ENCODE data around the gene BMPR1B. TPM values are rescaled to one million over a fixed set of nuclear protein-coding genes. Genes with fewer than 3 reads are reported as not detected.

BMPR1B gene
- total RNA-seq, 1 experiment from 2014 or later = 0.35 TPM

DNA sequence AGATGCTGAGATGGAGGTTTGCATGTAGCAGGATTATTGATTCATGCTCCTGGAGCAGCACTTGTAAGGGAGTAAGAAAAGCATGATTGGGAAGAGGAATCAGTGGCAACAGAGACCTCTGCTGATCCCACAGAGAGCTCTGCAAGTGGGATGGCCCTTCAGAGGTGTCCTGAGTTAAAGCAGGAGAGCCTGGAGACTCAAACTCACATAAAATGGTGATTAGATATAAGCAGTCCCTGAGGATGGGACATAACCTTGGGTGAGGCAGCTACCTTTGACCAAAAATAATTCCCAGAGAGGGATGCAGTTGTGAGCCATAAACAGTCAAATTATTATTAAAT, 25.4 kb upstream of the BMPR1B start:
- no peak overlapping the region for H3K4me2 ChIP-seq (ENCODE audit: insufficient read depth, insufficient read length, low read length)
- H3K79me2 ChIP-seq (ENCODE audit: insufficient read depth, low read length) = no peaks in the 10 kb centered on the region
- no peak overlapping the region for H3K18ac ChIP-seq (ENCODE audit: insufficient read length, low read depth, low read length)
- H4K20me1 ChIP-seq (ENCODE audit: control insufficient read depth, insufficient read depth, insufficient read length) = no peaks in the 10 kb centered on the region
- H3K56ac ChIP-seq (ENCODE audit: insufficient read length, low read depth, low read length) = no peak overlapping the region
- no peaks in the 10 kb centered on the region for H3K9me3 Mint-ChIP-seq
- no peak overlapping the region for H4K5ac ChIP-seq (ENCODE audit: insufficient read length, low read depth, low read length)
- H2BK20ac ChIP-seq (ENCODE audit: low read depth, low read length, poor library complexity, severe bottlenecking) = no peak overlapping the region
- H3K27ac Mint-ChIP-seq = no peak overlapping the region; a peak in 1 of 7 replicates
- H4K91ac ChIP-seq (ENCODE audit: insufficient read length, low read depth, low read length) = no peak overlapping the region
- H3K23me2 ChIP-seq (ENCODE audit: insufficient read length, low read depth, low read length, poor library complexity, severe bottlenecking) = no peaks in the 10 kb centered on the region
- TF ChIP-seq, protein P1, sequence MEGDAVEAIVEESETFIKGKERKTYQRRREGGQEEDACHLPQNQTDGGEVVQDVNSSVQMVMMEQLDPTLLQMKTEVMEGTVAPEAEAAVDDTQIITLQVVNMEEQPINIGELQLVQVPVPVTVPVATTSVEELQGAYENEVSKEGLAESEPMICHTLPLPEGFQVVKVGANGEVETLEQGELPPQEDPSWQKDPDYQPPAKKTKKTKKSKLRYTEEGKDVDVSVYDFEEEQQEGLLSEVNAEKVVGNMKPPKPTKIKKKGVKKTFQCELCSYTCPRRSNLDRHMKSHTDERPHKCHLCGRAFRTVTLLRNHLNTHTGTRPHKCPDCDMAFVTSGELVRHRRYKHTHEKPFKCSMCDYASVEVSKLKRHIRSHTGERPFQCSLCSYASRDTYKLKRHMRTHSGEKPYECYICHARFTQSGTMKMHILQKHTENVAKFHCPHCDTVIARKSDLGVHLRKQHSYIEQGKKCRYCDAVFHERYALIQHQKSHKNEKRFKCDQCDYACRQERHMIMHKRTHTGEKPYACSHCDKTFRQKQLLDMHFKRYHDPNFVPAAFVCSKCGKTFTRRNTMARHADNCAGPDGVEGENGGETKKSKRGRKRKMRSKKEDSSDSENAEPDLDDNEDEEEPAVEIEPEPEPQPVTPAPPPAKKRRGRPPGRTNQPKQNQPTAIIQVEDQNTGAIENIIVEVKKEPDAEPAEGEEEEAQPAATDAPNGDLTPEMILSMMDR (conservative IDR thresholded peaks at IDR 0.05) = no peak
- H3K4me3 Mint-ChIP-seq = no peak overlapping the region
- no peaks in the 10 kb centered on the region for H3K79me1 ChIP-seq (ENCODE audit: insufficient read depth, low read depth, low read length, poor library complexity, severe bottlenecking)
- no peak overlapping the region for H2AK5ac ChIP-seq (ENCODE audit: insufficient read length, low read length)
- H2BK5ac ChIP-seq (ENCODE audit: insufficient read length, low read length) = no peak overlapping the region
- H3K23ac ChIP-seq (ENCODE audit: insufficient read length, low read depth, low read length) = no peak overlapping the region
- no peaks in the 10 kb centered on the region for H3K36me3 Mint-ChIP-seq (ENCODE audit: insufficient read depth in 1 of 3, low read depth in 3 of 3)
- no peak overlapping the region for H3K27ac ChIP-seq (ENCODE audit: insufficient read length, low read depth, low read length)
- no peak overlapping the region for H4K8ac ChIP-seq (replicated peaks; ENCODE audit: insufficient read length, low read depth, low read length)
- no peaks in the 10 kb centered on the region for H3K9me3 ChIP-seq (ENCODE audit: control insufficient read depth, low read depth, low read length)
- no peaks in the 10 kb centered on the region for H3K27me3 Mint-ChIP-seq (ENCODE audit: low read depth)
- no peaks in the 10 kb centered on the region for H3K27me3 ChIP-seq (ENCODE audit: insufficient read depth, low read length)
- H2AFZ ChIP-seq (ENCODE audit: low read length) = no peak overlapping the region
- no peaks in the 10 kb centered on the region for H3K4me1 Mint-ChIP-seq
- H3K14ac ChIP-seq (ENCODE audit: insufficient read depth, low read length) = no peak overlapping the region
- no peak overlapping the region for H2BK120ac ChIP-seq (ENCODE audit: low read depth, low read length, poor library complexity, severe bottlenecking)
- H3T11ph ChIP-seq (ENCODE audit: low read length) = no peak overlapping the region
- H2BK15ac ChIP-seq (ENCODE audit: low read depth, low read length) = no peak overlapping the region
- no peak overlapping the region for H3K9ac ChIP-seq (ENCODE audit: extremely low read depth, insufficient read length, low read length)
- H2BK12ac ChIP-seq (ENCODE audit: insufficient read length, low read depth, low read length) = no peak overlapping the region
- no peaks in the 10 kb centered on the region for H3K4me1 ChIP-seq (ENCODE audit: insufficient read depth, low read length)
- DNase-seq = no peak
- H3K4ac ChIP-seq (ENCODE audit: low read depth, low read length) = no peak overlapping the region

Data from H9 (cell line).